Measurements from ENCODE around the gene KCNJ15.
A peak's percentile ranks its signal among the peaks of the same experiment; 100 is the strongest.
"Not testable (repeated sequence)": the region's sequence is repeated elsewhere in the genome, so short reads cannot be mapped to it uniquely, and the experiment has no call there.

The KCNJ15 gene

GRCh38 chr21:38256599-38257302 is at the start of gene KCNJ15:
KCNJ15 (plus strand) TSS chr21:38256991; CDS start chr21:38299262, 42,271 bp downstream.
- DNase-seq = no peak

DNA sequence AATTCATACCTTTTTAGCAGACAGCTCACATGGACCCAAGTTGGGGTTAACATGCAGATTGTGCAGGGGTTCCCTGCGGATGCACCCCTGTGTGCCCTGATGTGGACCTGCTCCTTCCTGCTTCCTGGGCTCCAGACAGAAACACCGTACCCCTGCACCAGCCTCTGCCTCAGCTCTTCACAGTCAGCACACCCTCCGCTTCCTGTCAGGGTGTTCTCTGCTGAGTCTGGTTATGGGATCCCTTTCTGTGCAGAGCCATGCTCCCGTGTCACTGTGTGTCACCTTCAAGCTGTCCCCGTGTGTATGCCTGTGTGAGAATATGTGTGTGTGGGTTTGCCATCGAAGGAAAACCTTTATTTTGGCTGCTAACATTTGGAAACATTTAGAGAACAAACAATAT is 48.7 kb upstream of the KCNJ15 start:
- DNase-seq = no peak

- DNase-seq = no peak
Observed at GRCh38 chr21:38211321-38211720, 45.5 kb upstream of the KCNJ15 start.

GRCh38 chr21:38212706-38213105 is 44.1 kb upstream of the KCNJ15 start:
- DNase-seq = no peak

DNA sequence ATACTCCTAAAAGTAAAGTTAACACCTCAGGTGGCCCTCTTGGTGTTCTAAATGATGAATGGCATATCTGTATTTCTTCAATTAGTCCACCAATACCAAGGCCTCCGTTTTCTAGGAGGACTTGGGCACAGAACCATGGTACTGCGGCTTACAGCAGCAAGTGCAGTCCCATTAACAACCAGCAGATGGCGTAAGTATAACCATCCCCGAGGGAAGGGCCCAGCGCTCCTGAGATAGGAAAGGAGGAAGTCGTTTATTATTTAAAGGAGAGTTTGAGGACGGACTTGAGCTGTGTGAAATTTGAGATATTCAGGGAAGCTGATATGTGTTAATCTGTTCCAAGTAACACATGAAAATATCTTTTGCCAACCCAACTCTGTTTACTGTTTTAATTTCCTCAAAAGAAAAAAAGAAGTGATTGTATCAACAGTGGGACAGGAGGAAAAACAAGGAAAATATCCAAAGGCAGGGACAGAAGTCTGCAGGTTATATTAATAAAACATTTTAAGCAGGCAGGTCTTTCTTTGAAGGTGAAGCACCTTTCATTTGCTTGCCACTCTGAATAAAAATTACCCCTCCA is 37.7 kb upstream of the KCNJ15 start:
- DNase-seq = peak; percentile 65

DNA sequence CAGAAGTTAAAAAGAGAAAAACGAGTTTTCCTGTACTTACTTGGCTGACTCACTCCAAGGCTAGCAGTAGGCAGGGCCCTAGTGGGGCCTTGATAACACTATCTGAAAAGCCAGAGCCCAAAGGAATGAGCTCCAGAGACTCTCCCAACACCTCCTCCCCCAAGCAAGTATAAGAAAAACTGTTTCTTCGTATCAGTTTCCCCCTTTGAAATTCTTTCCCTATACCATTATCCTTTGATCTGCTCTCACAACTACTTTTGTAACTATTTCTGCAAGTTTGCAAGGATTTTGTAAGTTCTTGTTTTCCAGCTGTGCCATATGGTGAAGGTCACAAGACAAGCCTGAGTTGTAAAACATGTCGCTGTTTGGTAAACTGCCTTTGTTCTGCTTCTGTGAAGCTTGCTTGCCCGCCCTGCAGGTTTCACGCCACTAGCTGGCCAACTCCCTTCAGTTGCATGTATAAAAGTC is 36.5 kb upstream of the KCNJ15 start:
- DNase-seq = no peak

- no peak for DNase-seq
Observed at GRCh38 chr21:38221594-38221993, 35.2 kb upstream of the KCNJ15 start.

GRCh38 chr21:38223893-38224540 is 32.8 kb upstream of the KCNJ15 start:
- DNase-seq = no peak

- DNase-seq = no peak
Observed at GRCh38 chr21:38227401-38227800, 29.4 kb upstream of the KCNJ15 start.

DNA sequence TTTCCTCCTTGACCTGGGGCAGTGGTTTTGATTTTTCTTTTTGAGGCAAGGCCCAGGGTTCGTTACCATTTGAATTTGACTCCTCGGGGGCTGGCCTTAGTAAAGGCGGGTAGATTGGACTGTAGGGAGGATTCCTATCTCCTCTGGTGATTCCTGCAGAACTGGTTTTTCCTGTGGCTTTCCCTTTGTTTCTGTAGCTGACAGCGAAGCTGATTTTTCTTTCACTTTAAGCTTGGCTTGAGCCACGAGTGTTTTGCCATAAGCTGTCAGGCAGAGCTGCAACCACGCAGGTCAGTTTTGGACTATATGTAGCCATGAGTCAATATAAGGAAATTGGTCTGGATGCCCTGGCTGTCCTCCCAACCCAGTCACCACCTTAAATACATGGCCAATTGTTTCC is 28.7 kb upstream of the KCNJ15 start:
- DNase-seq = no peak

- DNase-seq = no peak
Observed at GRCh38 chr21:38228537-38228936, 28.3 kb upstream of the KCNJ15 start.

GRCh38 chr21:38229260-38229877 is 27.4 kb upstream of the KCNJ15 start:
- no peak for DNase-seq

- no peak for DNase-seq
Observed at GRCh38 chr21:38234395-38235142, 22.2 kb upstream of the KCNJ15 start.

- DNase-seq = not testable (repeated sequence)
Observed at GRCh38 chr21:38235251-38235650, 21.5 kb upstream of the KCNJ15 start.

- DNase-seq = no peak
Observed at GRCh38 chr21:38236232-38236631, 20.6 kb upstream of the KCNJ15 start.

DNA sequence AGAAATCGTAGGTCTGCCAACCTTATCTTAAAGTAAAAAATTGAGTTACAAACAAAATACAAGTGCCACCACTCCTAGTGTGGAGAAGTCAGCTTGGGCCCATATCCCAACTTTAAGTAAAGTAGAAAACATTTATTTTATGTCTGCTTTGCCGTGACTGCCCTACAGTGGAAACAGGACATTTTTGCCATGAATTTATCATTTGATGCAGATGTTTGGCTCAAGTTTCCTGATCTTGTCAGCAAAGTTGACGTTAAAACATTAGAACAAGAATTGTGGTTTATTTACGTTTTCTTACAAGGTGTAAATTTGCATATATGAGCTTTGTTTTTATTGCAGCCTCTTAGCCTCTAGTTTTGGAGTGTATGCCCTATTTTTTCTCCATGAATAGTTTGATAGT is 17.1 kb upstream of the KCNJ15 start:
- DNase-seq = no peak

GRCh38 chr21:38240129-38240528 is 16.7 kb upstream of the KCNJ15 start:
- DNase-seq = no peak

- DNase-seq = no peak
Observed at GRCh38 chr21:38241029-38241740, 15.6 kb upstream of the KCNJ15 start.

GRCh38 chr21:38242061-38242460 is 14.7 kb upstream of the KCNJ15 start:
- DNase-seq = no peak

GRCh38 chr21:38243732-38244406 is 12.9 kb upstream of the KCNJ15 start:
- DNase-seq = no peak

DNA sequence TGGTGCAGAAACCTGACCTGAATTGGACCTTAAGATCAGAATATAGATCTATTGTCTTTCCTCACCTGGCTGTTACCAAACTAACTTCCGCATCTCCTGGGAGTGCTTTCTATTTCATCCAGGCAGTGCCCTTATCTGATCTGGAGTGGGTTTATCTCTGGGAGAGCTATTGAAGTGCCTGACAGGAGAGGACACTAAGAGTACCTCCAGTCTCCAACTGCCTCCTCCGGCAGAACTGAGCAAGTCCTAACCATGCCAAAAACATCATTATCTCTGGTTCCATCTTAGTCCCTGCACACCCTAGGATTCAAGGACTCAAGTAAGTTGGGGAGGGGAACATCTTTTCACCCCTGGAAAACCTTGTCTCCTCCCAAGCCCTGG is 12.4 kb upstream of the KCNJ15 start:
- no peak for DNase-seq

Measured in CD4-positive, alpha-beta T cell treated with Interleukin-15 for 1 hour (primary cell).